Measurements from ENCODE around the gene CDH3. TPM values are rescaled to one million over a fixed set of nuclear protein-coding genes. Genes with fewer than 3 reads are reported as not detected.

The CDH3 gene
- total and polyA plus RNA-seq, 2 of the 13 experiments (the other 11 are each of a cell fraction or from before 2014, with no cell fraction given), result 0.11 TPM; not detected in 1

GRCh38 chr16:68744744-68745280, 99.7 kb downstream of the CDH3 start (continued):
- TF ChIP-seq, protein P1, sequence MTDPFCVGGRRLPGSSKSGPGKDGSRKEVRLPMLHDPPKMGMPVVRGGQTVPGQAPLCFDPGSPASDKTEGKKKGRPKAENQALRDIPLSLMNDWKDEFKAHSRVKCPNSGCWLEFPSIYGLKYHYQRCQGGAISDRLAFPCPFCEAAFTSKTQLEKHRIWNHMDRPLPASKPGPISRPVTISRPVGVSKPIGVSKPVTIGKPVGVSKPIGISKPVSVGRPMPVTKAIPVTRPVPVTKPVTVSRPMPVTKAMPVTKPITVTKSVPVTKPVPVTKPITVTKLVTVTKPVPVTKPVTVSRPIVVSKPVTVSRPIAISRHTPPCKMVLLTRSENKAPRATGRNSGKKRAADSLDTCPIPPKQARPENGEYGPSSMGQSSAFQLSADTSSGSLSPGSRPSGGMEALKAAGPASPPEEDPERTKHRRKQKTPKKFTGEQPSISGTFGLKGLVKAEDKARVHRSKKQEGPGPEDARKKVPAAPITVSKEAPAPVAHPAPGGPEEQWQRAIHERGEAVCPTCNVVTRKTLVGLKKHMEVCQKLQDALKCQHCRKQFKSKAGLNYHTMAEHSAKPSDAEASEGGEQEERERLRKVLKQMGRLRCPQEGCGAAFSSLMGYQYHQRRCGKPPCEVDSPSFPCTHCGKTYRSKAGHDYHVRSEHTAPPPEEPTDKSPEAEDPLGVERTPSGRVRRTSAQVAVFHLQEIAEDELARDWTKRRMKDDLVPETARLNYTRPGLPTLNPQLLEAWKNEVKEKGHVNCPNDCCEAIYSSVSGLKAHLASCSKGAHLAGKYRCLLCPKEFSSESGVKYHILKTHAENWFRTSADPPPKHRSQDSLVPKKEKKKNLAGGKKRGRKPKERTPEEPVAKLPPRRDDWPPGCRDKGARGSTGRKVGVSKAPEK (CRISPR knock-in tag; IDR thresholded peaks at IDR 0.05; ENCODE audit: borderline replicate concordance), result no peak
- TF ChIP-seq DR1 (CRISPR knock-in tag; IDR thresholded peaks at IDR 0.05), result no peak
- TF ChIP-seq, protein P2, sequence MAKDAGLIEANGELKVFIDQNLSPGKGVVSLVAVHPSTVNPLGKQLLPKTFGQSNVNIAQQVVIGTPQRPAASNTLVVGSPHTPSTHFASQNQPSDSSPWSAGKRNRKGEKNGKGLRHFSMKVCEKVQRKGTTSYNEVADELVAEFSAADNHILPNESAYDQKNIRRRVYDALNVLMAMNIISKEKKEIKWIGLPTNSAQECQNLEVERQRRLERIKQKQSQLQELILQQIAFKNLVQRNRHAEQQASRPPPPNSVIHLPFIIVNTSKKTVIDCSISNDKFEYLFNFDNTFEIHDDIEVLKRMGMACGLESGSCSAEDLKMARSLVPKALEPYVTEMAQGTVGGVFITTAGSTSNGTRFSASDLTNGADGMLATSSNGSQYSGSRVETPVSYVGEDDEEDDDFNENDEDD (CRISPR knock-in tag; IDR thresholded peaks at IDR 0.05; ENCODE audit: borderline replicate concordance), result peak; percentile 49; the same call in 1 of the 2 replicates
- 0 out of 2 replicates have a peak, but pooled peaks have one; percentile 14 for TF ChIP-seq TRIM24 (CRISPR knock-in tag; IDR thresholded peaks at IDR 0.05)
- TF ChIP-seq ZNF143 (CRISPR knock-in tag; IDR thresholded peaks at IDR 0.05), result peak; percentile 50; the same call in 1 of the 2 replicates
- TF ChIP-seq WIZ (CRISPR knock-in tag; IDR thresholded peaks at IDR 0.05), result 0 out of 2 replicates have a peak, but pooled peaks have one; percentile 65
- TF ChIP-seq NPAS2 (CRISPR knock-in tag; IDR thresholded peaks at IDR 0.05; ENCODE audit: borderline replicate concordance), result no peak
- TF ChIP-seq KLF16 (CRISPR knock-in tag; IDR thresholded peaks at IDR 0.05), result peak in 1 of 2 experiments; percentile 80; a peak in 1 of 4 replicates
- TF ChIP-seq TOE1 (CRISPR knock-in tag; IDR thresholded peaks at IDR 0.05), result no peak
- TF ChIP-seq HNRNPLL (IDR thresholded peaks at IDR 0.05; ENCODE audit: low read depth, low read length, poor library complexity, severe bottlenecking), result peak; percentile 30
- TF ChIP-seq KDM4B (CRISPR knock-in tag; IDR thresholded peaks at IDR 0.05), result peak; percentile 96
- peak in 1 of 2 experiments; percentile 79; a peak in 2 of 4 replicates for TF ChIP-seq ATF4 (CRISPR knock-in tag; IDR thresholded peaks at IDR 0.05)
- peak; percentile 97 for TF ChIP-seq ZNF609 (CRISPR knock-in tag; IDR thresholded peaks at IDR 0.05; ENCODE audit: borderline replicate concordance)
- TF ChIP-seq ZNF644 (CRISPR knock-in tag; IDR thresholded peaks at IDR 0.05; ENCODE audit: low read depth), result peak; percentile 93
- TF ChIP-seq, protein P3, sequence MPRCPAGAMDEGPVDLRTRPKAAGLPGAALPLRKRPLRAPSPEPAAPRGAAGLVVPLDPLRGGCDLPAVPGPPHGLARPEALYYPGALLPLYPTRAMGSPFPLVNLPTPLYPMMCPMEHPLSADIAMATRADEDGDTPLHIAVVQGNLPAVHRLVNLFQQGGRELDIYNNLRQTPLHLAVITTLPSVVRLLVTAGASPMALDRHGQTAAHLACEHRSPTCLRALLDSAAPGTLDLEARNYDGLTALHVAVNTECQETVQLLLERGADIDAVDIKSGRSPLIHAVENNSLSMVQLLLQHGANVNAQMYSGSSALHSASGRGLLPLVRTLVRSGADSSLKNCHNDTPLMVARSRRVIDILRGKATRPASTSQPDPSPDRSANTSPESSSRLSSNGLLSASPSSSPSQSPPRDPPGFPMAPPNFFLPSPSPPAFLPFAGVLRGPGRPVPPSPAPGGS (CRISPR knock-in tag; IDR thresholded peaks at IDR 0.05), result peak; percentile 82
